Measurements from ENCODE around the gene ATOX1.

Gene ATOX1

DNA sequence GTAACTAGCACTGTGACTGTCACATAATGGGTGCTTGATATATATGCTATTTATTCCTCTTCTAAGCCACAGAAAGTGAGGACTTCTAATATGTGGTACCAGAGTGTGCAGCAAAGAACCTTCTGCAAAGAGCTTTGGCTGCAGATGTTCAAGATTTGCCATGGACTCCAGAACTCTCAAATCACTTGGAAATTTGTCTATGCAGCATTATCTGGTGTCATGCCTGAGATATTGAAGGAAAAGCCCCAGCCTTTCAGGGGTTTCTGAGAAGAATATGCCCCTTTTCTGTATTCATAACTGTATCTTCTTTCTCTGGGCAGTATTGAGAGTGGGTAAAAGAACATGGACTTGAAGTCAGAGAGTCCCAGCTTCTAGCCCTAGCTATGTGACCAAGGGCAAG is 8.5 kb upstream of the ATOX1 start:
- Histone ChIP-seq H3K79me2 (ENCODE audit: low read length) (peaks cover 14% of the 10 kb centered on the region), H3K4me2 (ENCODE audit: low read length) (no peak overlapping the region), H3K9me3 (ENCODE audit: insufficient read depth, low read length) (no peaks in the 10 kb centered on the region), H3K27ac (ENCODE audit: low read length) (no peak overlapping the region), H3K27me3 (ENCODE audit: low read depth, low read length) (no peaks in the 10 kb centered on the region), H4K20me1 (ENCODE audit: insufficient read depth, low read length) (no peaks in the 10 kb centered on the region), H3K4me3 (ENCODE audit: low read length) (no peak overlapping the region), H3K4me1 (ENCODE audit: low read length) (no peaks in the 10 kb centered on the region), H2AFZ (ENCODE audit: low read depth, low read length) (no peak overlapping the region), H3K36me3 (replicated peaks; ENCODE audit: low read depth, low read length) (no peaks in the 10 kb centered on the region), H3K9ac (ENCODE audit: low read length) (no peak overlapping the region)
- TF ChIP-seq, protein P1, sequence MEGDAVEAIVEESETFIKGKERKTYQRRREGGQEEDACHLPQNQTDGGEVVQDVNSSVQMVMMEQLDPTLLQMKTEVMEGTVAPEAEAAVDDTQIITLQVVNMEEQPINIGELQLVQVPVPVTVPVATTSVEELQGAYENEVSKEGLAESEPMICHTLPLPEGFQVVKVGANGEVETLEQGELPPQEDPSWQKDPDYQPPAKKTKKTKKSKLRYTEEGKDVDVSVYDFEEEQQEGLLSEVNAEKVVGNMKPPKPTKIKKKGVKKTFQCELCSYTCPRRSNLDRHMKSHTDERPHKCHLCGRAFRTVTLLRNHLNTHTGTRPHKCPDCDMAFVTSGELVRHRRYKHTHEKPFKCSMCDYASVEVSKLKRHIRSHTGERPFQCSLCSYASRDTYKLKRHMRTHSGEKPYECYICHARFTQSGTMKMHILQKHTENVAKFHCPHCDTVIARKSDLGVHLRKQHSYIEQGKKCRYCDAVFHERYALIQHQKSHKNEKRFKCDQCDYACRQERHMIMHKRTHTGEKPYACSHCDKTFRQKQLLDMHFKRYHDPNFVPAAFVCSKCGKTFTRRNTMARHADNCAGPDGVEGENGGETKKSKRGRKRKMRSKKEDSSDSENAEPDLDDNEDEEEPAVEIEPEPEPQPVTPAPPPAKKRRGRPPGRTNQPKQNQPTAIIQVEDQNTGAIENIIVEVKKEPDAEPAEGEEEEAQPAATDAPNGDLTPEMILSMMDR (IDR thresholded peaks at IDR 0.05; ENCODE audit: low read depth, low read length): no peak
- no peak for TF ChIP-seq EZH2phosphoT487 (IDR thresholded peaks at IDR 0.05; ENCODE audit: low read depth)

DNA sequence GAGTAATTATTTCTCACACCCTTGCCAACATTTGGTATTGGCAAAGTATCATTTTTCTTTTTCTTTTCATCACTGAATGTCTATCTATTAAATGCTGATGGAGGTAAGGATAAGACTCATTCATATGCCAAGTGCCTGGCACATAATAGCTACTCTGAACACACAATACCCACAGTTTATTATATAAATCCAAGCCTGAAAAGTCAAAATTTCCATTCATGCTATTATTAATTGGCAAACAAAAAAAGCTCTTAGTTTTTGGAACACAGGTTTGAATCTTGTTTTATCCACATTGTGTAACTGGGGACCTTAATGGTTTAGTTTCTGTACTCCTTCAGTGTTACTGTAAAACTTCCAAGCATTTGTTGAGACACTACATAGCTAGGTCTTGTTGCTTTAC is 6.4 kb upstream of the ATOX1 start:
- H3K27ac ChIP-seq (ENCODE audit: low read length): no peak overlapping the region
- no peak overlapping the region for H2AFZ ChIP-seq (ENCODE audit: low read depth, low read length)
- H4K20me1 ChIP-seq (ENCODE audit: insufficient read depth, low read length): no peaks in the 10 kb centered on the region
- TF ChIP-seq, protein P1 (IDR thresholded peaks at IDR 0.05; ENCODE audit: low read depth, low read length): no peak
- no peak for TF ChIP-seq EZH2phosphoT487 (IDR thresholded peaks at IDR 0.05; ENCODE audit: low read depth)
- H3K4me3 ChIP-seq (ENCODE audit: low read length): no peak overlapping the region
- no peak overlapping the region for H3K4me2 ChIP-seq (ENCODE audit: low read length)
- H3K27me3 ChIP-seq (ENCODE audit: low read depth, low read length): no peaks in the 10 kb centered on the region
- no peaks in the 10 kb centered on the region for H3K4me1 ChIP-seq (ENCODE audit: low read length)
- H3K9me3 ChIP-seq (ENCODE audit: insufficient read depth, low read length): no peaks in the 10 kb centered on the region
- H3K9ac ChIP-seq (ENCODE audit: low read length): no peak overlapping the region
- H3K79me2 ChIP-seq (ENCODE audit: low read length): peaks cover 5% of the 10 kb centered on the region
- no peaks in the 10 kb centered on the region for H3K36me3 ChIP-seq (replicated peaks; ENCODE audit: low read depth, low read length)

DNA sequence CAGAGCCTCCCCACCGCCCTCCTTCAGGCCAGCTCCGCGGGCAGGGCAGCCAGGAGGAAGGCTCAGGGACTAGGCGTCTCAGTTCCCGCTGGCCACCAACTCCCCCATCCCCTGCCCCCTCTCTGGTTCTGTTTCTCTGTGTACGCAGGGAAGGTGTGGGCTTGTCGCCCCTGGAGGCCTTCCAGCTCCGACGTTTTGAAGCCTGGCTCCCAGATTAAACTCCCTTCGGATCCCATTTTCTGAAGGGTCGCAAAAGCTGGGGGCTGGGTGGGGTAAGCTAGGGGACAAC is 346 bp downstream of the ATOX1 start:
- Histone ChIP-seq H3K79me2 (ENCODE audit: low read length) (peaks cover 13% of the 10 kb centered on the region), H3K4me1 (ENCODE audit: low read length) (peaks cover 23% of the 10 kb centered on the region)

DNA sequence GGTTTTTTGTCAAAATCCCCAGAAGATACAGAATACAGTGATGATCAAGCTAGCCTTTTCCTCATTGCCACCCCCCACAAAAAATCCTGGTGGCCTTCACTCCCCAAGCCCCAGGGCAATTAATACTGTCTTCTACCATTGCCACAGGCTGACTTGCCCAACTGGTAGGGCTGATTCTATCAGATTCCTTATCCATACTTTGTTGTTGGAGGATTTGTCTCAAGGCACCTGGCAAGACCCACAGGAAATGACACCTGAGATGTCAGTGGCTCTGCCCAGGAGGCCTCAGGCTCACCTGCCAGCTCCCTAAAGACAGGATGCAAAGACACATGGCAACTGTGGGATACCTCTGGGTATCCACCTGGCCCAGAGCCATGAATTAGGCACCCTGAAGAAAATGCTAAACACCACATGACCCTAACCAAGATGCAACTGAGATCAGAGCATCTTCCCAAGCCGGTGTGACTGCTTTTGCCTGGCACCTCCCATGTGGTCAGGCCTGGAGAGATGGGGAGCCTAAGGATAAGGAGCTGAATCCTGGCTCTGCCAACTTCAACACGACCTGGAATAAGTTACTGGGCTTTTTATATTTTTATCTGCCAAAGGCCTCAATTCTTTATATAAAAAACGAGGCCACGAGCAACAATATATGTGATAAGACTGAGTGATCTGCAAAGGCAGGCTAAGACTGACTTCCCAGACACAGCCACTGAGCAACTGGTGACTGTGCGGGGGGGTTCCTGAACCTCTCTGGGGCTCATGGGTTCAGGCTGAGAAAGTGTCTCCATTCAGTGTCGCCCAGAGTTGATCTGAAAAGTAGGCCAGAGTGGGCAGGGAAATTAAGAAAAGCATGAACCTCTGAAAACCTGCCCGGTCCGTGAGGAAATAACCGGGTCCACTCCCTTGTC is 944 bp downstream of the ATOX1 start:
- H3K9ac ChIP-seq (ENCODE audit: low read length): peak overlapping the region; percentile 81
- H2AFZ ChIP-seq (ENCODE audit: low read depth, low read length): no peak overlapping the region
- no peaks in the 10 kb centered on the region for H3K27me3 ChIP-seq (ENCODE audit: low read depth, low read length)
- H3K4me3 ChIP-seq (ENCODE audit: low read length): peak overlapping the region; percentile 89
- no peaks in the 10 kb centered on the region for H3K9me3 ChIP-seq (ENCODE audit: insufficient read depth, low read length)
- TF ChIP-seq EZH2phosphoT487 (IDR thresholded peaks at IDR 0.05; ENCODE audit: low read depth): no peak
- H4K20me1 ChIP-seq (ENCODE audit: insufficient read depth, low read length): no peaks in the 10 kb centered on the region
- peaks cover 13% of the 10 kb centered on the region for H3K79me2 ChIP-seq (ENCODE audit: low read length)
- H3K4me2 ChIP-seq (ENCODE audit: low read length): peak overlapping the region; percentile 80
- H3K36me3 ChIP-seq (replicated peaks; ENCODE audit: low read depth, low read length): peaks cover 7% of the 10 kb centered on the region
- no peak overlapping the region for H3K27ac ChIP-seq (ENCODE audit: low read length)
- peaks cover 23% of the 10 kb centered on the region for H3K4me1 ChIP-seq (ENCODE audit: low read length)

More for the DNA sequence above, 346 bp downstream of the ATOX1 start:
- H3K9ac ChIP-seq (ENCODE audit: low read length): peak overlapping the region; percentile 81
- no peaks in the 10 kb centered on the region for H3K27me3 ChIP-seq (ENCODE audit: low read depth, low read length)
- peak overlapping the region; percentile 89 for H3K4me3 ChIP-seq (ENCODE audit: low read length)
- H3K4me2 ChIP-seq (ENCODE audit: low read length): peak overlapping the region; percentile 80
- no peak for TF ChIP-seq EZH2phosphoT487 (IDR thresholded peaks at IDR 0.05; ENCODE audit: low read depth)
- TF ChIP-seq, protein P1 (IDR thresholded peaks at IDR 0.05; ENCODE audit: low read depth, low read length): no peak
- peaks cover 5% of the 10 kb centered on the region for H3K36me3 ChIP-seq (replicated peaks; ENCODE audit: low read depth, low read length)
- H3K9me3 ChIP-seq (ENCODE audit: insufficient read depth, low read length): no peaks in the 10 kb centered on the region
- no peaks in the 10 kb centered on the region for H4K20me1 ChIP-seq (ENCODE audit: insufficient read depth, low read length)
- no peak overlapping the region for H3K27ac ChIP-seq (ENCODE audit: low read length)
- no peak overlapping the region for H2AFZ ChIP-seq (ENCODE audit: low read depth, low read length)

Data from OCI-LY3 (cell line).